ENCODE results near the gene HIRA.

DNA sequence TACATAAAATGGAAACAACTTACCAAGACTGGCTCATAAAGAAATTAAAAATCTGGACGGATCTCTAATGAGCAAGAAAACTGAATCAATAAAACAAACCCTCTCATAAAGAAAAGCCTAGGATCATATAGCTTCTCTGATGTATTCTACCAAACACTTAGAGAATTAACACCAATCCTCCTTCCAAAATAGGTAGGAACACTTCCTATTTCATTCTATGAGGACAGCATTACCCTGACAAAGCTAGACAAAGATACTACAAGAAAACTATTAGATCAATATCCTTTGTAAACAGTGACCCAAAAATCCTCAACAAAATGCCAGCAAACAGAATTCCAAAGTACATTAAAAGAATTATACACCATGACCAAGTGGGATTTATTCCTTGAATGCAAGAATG lies 87.1 kb downstream of the HIRA start:
- TF ChIP-seq CTCF (IDR thresholded peaks at IDR 0.05) (no peak), POLR2A (IDR thresholded peaks at IDR 0.05) (no peak)
